ENCODE data around the gene MED28.

Gene MED28

DNA sequence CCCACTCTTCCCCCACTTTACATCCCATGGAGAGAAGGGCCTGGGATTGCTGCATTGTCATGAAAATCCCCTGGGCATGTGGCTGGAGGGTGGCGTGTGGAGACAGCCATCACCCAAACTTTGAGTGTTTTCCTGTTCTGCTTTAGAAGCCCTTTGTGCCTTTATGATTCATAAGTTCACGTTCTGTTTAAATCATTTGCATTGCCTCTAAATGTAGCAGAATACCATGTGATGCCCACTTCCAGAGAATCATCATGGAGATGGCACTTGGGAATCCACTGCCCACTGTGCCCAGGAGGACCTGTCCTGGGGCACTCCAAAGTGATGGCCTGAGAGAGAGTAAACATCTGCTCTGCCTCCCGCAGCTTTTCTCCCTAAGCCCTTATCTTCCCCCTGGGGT is 52.8 kb downstream of the MED28 start:
- no peak for DNase-seq (ENCODE audit: low spot score)

DNA sequence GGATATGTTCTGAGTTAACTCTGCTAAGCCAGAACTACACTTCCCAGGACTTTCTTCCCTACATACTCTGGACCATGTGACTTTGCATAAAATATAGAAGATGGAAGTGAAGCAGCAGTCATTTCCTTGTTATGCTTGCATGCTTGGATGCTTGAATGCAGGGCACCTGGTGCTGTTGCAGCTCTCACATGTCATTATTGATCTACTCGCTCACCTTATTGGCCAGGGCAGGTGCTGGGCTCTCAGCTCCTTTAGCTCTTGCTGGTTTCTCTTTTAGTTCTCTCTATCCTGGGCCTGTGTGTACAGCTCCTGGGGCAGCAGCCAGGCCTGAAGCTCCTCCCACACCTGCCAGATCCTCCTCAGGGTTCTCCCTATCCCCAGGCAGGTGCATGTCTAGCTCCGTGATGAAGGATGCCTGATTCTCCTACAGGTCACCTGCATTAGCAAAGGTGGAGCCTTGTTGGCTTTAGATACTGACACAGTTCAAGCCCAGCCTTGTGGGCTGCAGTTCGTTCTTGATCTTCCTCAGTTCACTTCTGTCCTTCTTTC is 53.3 kb downstream of the MED28 start:
- DNase-seq (ENCODE audit: low spot score), result no peak

DNA sequence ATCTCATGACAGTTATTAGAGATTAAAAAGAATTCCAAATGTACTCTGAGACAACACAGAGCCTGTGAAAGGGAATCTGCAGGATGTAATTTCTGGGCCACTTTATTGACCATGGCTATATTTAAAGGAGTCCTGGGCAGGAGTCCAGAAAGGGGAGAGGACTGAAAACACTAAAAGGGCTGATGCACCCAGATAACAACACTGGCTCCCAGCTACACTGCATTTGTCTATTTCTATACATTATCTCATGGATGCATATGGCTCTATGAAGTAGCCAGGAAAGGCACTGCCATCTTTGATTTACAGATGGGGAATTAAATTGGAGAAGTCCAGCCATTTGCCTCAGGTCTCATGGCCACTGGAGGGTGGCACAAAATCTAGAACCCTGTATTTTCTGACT is 56.0 kb downstream of the MED28 start:
- no peak for DNase-seq (ENCODE audit: low spot score)

DNA sequence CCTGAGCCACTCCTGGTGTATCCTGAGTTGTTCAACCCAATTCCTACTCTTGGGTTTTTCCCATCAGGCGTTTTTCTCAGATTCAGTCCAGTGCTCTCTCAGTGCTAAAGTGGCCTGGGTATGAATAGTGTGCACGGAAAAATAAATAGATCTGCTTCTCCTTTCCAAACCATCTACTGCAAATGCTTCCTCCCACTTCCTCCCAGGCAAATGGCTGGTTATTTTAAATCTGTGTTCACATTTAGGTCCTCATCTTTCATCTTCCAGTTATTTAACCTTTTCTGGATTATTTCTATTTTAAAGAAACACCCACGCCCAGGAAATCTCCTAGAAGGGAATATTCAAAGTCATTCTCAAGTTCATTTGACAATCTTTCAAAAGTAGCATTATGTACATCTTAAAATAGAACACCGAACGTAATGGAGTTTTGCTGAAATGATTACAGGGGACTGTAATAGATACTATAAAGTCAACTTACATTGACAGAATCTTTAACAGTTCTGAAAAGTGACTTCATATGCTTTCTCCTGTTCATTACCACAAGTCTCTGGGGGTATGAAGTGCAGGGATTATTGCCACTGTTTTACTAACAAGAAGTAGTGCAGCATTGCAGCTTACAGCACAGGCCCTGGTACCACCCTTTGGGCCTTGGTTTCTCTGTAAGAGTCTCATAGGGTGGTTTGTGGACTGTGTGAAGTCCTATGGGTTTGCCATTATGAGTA is 66.3 kb downstream of the MED28 start:
- no peak for DNase-seq (ENCODE audit: low spot score)

DNA sequence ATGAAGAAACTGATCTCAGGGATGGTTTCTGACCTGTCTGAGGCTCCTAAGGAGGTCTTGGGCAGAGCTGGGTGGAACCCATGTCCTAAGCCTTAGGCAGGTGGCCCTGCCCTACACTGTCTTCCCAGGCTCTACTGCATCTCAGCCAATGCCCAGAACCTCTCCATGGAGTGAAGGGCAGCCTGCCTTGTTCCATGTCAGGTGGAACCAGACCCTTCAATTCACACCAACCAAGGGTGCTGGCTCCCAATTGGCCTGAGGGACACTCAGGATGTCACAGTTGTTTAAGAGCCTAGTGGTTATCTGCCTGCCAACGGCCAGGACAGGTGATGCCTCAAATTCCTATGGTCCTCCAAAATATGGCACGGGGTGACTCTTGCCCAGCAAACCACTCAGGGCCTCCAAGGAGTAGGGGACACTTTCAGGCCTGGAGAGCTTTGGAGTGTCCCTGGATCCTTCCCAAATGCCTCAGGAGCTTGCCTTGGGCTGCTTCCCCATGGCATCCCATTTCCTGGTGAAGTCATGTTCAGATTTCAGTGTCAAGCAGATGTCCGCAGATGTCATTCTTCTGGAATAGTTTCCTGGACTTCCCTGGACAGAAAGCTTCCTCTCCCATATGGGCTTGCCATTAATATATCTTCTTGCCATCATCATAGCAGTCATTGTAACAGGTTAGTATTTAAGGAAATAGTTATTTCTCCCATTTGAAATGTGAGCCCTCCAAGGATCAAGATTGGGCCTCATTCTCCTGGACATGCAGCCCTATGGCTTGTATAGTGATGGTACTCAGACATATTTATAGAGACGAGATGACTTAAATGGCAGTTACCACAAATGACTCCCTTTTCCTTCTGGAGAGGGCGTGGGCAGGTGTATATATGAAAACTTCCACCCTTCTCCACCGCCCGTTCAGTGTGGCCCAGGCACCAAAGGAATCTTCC is 67.1 kb downstream of the MED28 start:
- no peak for DNase-seq (ENCODE audit: low spot score)

DNA sequence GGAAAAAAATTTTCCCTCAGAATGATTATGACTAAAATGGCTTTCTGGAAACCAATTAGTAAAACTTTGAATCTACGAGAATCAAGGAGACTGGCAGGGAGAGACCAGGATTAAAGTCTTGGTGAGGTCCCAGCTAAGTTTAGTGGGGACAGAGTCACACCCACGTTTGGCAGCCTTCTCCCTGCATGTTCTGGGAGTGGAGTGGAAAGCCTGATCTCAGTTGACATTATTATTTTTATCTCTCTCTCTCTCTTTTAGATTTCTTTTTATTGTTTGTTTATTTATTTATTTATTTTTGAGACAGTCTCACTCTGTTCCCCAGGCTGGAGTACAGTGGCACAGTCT is 67.8 kb downstream of the MED28 start:
- no peak for DNase-seq (ENCODE audit: low spot score)

Data from AG08396 (cell line).